Calu3 (cell line): Measurements from ENCODE around the gene SSTR1. TPM values are rescaled to one million over a fixed set of nuclear protein-coding genes. Genes with fewer than 3 reads are reported as not detected.

Experiments used
- BruUV-seq: library from RNA; stranded (reverse); fragments of 400-500 nt; replicated peaks from 2 replicates; lab custom pipeline; 2021; lab: Mats Ljungman, UMichigan
- CTCF ChIA-PET: fragments of 300-600 bp; sonication (Branson Sonifier 250); formaldehyde crosslinking; loops from one replicate; lab custom pipeline; 2022; ENCODE audit warnings: antibody characterized with exemption; lab: Charles Lee
- DNase-seq: peaks from one replicate; pipeline ENCODE4 v3.0.0; 2022
- H3K27ac Mint-ChIP-seq: one replicate; pipeline ENCODE4 v1.8.0; 2022; ENCODE audit warnings: mixed read lengths; ENCODE audit not compliant: unreplicated experiment
- H3K27me3 Mint-ChIP-seq: one replicate; pipeline ENCODE4 v1.8.0; 2022; ENCODE audit warnings: mixed read lengths; ENCODE audit not compliant: unreplicated experiment
- H3K36me3 Mint-ChIP-seq: one replicate; pipeline ENCODE4 v1.8.0; 2022; ENCODE audit warnings: mild to moderate bottlenecking, moderate library complexity, mixed read lengths; ENCODE audit not compliant: insufficient read depth, unreplicated experiment
- H3K4me1 Mint-ChIP-seq: one replicate; pipeline ENCODE4 v1.8.0; 2022; ENCODE audit warnings: mild to moderate bottlenecking, low read depth, mixed read lengths; ENCODE audit not compliant: unreplicated experiment
- H3K4me3 Mint-ChIP-seq: one replicate; pipeline ENCODE4 v1.8.0; 2022; ENCODE audit warnings: mild to moderate bottlenecking, low read depth, moderate library complexity, mixed read lengths; ENCODE audit not compliant: unreplicated experiment
- H3K9me3 Mint-ChIP-seq: one replicate; pipeline ENCODE4 v1.8.0; 2022; ENCODE audit warnings: low read depth, mixed read lengths; ENCODE audit not compliant: unreplicated experiment
- intact Hi-C: fragments of 100-400 bp; cut with micrococcal nuclease; formaldehyde crosslinking; loops from one replicate; pipeline ENCODE4 v1.10.0; 2022; ENCODE audit not compliant: unreplicated experiment
- total RNA-seq: library from RNA; stranded (reverse); gene quantifications from 2 replicates; pipeline ENCODE4 v1.2.3, GENCODE V29; 2022
- TF ChIP-seq, protein P1 (sequence below): fragments of 200-600 bp; IDR thresholded peaks from one replicate; pipeline ENCODE4 v1.8.0; 2022; ENCODE audit warnings: antibody characterized with exemption; ENCODE audit not compliant: unreplicated experiment

SSTR1 gene
- total RNA-seq, 1 experiment from 2014 or later: 0.24 TPM

DNA sequence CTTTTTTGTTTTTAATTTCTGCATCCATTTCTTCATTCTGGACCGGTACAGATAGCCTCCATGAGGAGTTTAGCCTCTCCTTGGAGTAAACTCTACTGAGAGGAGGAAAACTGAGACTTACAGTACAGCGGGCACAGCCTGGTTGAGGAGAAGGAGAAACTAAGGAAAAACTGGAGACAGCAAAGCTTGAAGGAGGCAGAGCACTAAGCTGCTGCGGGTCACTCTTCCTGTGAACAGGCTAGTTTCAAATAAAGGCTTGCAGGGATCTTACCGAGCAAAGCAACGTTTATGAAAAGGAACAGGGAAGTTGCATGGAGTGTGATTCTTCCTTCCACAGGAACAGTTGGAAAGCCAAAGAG is 348 bp upstream of the SSTR1 start:
- Mint-ChIP-seq H3K27ac (no peak overlapping the region), H3K4me3 (peak overlapping the region; percentile 78), H3K36me3 (peaks cover 14% of the 10 kb centered on the region), H3K4me1 (peaks cover 7% of the 10 kb centered on the region), H3K9me3 (peaks cover 2% of the 10 kb centered on the region), H3K27me3 (peaks cover 45% of the 10 kb centered on the region)
- TF ChIP-seq, protein P1, sequence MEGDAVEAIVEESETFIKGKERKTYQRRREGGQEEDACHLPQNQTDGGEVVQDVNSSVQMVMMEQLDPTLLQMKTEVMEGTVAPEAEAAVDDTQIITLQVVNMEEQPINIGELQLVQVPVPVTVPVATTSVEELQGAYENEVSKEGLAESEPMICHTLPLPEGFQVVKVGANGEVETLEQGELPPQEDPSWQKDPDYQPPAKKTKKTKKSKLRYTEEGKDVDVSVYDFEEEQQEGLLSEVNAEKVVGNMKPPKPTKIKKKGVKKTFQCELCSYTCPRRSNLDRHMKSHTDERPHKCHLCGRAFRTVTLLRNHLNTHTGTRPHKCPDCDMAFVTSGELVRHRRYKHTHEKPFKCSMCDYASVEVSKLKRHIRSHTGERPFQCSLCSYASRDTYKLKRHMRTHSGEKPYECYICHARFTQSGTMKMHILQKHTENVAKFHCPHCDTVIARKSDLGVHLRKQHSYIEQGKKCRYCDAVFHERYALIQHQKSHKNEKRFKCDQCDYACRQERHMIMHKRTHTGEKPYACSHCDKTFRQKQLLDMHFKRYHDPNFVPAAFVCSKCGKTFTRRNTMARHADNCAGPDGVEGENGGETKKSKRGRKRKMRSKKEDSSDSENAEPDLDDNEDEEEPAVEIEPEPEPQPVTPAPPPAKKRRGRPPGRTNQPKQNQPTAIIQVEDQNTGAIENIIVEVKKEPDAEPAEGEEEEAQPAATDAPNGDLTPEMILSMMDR: no peak
- BruUV-seq: no TSS peak
- DNase-seq: no peak
- CTCF ChIA-PET: interaction anchor here (0.8 to 1.1 kb wide), 2 partner anchors 10 to 11 kb away, joined by 3 read pairs; no protein-coding TSS in a partner anchor
- intact Hi-C loops: no loop called here

DNA sequence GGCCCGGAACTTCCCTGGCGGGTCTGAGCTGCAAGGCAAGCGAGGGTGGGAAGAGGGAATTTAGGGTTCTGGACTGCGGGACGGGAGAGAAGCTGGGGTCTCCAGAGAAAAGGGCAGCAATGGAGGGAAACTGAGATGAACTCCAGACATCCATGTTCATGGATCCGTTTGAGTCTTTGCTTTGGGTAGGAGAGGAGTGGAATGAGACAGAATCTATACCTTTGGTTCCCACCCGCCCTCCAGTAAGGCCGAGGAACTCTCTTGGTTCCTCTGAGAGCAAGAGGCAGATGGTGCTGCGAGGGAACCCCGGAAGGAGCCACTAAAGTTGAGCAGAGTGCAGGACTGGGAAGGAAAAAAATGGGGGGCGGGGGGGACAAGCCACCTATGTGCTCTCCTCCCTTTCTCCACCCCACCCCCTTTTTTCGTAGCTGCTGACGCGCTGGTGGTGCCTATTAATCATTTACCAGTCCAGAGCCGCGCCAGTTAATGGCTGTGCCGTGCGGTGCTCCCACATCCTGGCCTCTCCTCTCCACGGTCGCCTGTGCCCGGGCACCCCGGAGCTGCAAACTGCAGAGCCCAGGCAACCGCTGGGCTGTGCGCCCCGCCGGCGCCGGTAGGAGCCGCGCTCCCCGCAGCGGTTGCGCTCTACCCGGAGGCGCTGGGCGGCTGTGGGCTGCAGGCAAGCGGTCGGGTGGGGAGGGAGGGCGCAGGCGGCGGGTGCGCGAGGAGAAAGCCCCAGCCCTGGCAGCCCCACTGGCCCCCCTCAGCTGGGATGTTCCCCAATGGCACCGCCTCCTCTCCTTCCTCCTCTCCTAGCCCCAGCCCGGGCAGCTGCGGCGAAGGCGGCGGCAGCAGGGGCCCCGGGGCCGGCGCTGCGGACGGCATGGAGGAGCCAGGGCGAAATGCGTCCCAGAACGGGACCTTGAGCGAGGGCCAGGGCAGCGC is 1.2 kb downstream of the SSTR1 start:
- TF ChIP-seq, protein P1: no peak
- BruUV-seq: no TSS peak
- Mint-ChIP-seq H3K36me3 (peaks cover 14% of the 10 kb centered on the region), H3K27me3 (peaks cover 45% of the 10 kb centered on the region), H3K4me1 (peaks cover 7% of the 10 kb centered on the region), H3K27ac (peak overlapping the region; percentile 24), H3K4me3 (peak overlapping the region; percentile 78), H3K9me3 (peaks cover 2% of the 10 kb centered on the region)
- CTCF ChIA-PET: no interaction called here
- intact Hi-C loops: no loop called here
- DNase-seq: peak; percentile 58

DNA sequence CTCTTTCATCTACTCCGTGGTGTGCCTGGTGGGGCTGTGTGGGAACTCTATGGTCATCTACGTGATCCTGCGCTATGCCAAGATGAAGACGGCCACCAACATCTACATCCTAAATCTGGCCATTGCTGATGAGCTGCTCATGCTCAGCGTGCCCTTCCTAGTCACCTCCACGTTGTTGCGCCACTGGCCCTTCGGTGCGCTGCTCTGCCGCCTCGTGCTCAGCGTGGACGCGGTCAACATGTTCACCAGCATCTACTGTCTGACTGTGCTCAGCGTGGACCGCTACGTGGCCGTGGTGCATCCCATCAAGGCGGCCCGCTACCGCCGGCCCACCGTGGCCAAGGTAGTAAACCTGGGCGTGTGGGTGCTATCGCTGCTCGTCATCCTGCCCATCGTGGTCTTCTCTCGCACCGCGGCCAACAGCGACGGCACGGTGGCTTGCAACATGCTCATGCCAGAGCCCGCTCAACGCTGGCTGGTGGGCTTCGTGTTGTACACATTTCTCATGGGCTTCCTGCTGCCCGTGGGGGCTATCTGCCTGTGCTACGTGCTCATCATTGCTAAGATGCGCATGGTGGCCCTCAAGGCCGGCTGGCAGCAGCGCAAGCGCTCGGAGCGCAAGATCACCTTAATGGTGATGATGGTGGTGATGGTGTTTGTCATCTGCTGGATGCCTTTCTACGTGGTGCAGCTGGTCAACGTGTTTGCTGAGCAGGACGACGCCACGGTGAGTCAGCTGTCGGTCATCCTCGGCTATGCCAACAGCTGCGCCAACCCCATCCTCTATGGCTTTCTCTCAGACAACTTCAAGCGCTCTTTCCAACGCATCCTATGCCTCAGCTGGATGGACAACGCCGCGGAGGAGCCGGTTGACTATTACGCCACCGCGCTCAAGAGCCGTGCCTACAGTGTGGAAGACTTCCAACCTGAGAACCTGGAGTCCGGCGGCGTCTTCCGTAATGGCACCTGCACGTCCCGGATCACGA is 2.2 kb downstream of the SSTR1 start:
- Mint-ChIP-seq H3K27ac (no peak overlapping the region), H3K9me3 (peaks cover 2% of the 10 kb centered on the region), H3K4me1 (peaks cover 7% of the 10 kb centered on the region), H3K36me3 (peaks cover 14% of the 10 kb centered on the region), H3K27me3 (peaks cover 45% of the 10 kb centered on the region), H3K4me3 (peak overlapping the region; percentile 78)
- no TSS peak for BruUV-seq
- no peak for DNase-seq
- CTCF ChIA-PET: no interaction called here
- TF ChIP-seq, protein P1: no peak
- intact Hi-C loops: no loop called here

DNA sequence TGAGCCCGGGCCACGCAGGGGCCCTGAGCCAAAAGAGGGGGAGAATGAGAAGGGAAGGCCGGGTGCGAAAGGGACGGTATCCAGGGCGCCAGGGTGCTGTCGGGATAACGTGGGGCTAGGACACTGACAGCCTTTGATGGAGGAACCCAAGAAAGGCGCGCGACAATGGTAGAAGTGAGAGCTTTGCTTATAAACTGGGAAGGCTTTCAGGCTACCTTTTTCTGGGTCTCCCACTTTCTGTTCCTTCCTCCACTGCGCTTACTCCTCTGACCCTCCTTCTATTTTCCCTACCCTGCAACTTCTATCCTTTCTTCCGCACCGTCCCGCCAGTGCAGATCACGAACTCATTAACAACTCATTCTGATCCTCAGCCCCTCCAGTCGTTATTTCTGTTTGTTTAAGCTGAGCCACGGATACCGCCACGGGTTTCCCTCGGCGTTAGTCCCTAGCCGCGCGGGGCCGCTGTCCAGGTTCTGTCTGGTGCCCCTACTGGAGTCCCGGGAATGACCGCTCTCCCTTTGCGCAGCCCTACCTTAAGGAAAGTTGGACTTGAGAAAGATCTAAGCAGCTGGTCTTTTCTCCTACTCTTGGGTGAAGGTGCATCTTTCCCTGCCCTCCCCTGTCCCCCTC is 3.0 kb downstream of the SSTR1 start:
- Mint-ChIP-seq H3K4me3 (no peak overlapping the region), H3K27me3 (peaks cover 45% of the 10 kb centered on the region), H3K36me3 (peaks cover 14% of the 10 kb centered on the region), H3K9me3 (peaks cover 2% of the 10 kb centered on the region), H3K27ac (no peak overlapping the region), H3K4me1 (peaks cover 7% of the 10 kb centered on the region)
- CTCF ChIA-PET: no interaction called here
- no TSS peak for BruUV-seq
- TF ChIP-seq, protein P1: no peak
- intact Hi-C loops: no loop called here
- DNase-seq: no peak
